Natural killer cell treated with Interleukin-12 subunit alpha and Interleukin-12 subunit beta and Interleukin-15 and Interleukin-18, amount 100 ng/mL, for 72 hours (primary cell): ENCODE data around the gene LILRA5. TPM values are rescaled to one million over a fixed set of nuclear protein-coding genes. Genes with fewer than 3 reads are reported as not detected.
"Not testable (repeated sequence)": the region's sequence is repeated elsewhere in the genome, so short reads cannot be mapped to it uniquely, and the experiment has no call there.

ENCODE experiments used
- ATAC-seq, 2 donors: fragments of 150-1000 bp; cut with Tn5 transposase in 1 of 2; sonication (Bioruptor Pico), chemical (Tn5 transposase) in 1 of 2; 2 replicates each; pipeline ENCODE4 v1.10.0; 2021
- DNase-seq: peaks from one replicate; pipeline ENCODE4 v3.0.0; 2022; ENCODE audit warnings: low spot score
- H3K27ac Mint-ChIP-seq, 2 donors: 1 replicate in 1 of 2; 2 replicates in 1 of 2; pipeline ENCODE4 v1.8.0; 2022; ENCODE audit warnings: mixed read lengths in 2 of 2, mild to moderate bottlenecking in 1 of 2, moderate library complexity in 1 of 2
- H3K27me3 Mint-ChIP-seq, 2 donors: 1 replicate in 1 of 2; 2 replicates in 1 of 2; pipeline ENCODE4 v1.8.0; 2022; ENCODE audit warnings: mixed read lengths in 2 of 2
- H3K36me3 Mint-ChIP-seq: one replicate; pipeline ENCODE4 v1.8.0; 2022; ENCODE audit warnings: mixed read lengths
- H3K4me1 Mint-ChIP-seq, 2 donors: 1 replicate in 1 of 2; 2 replicates in 1 of 2; pipeline ENCODE4 v1.8.0; 2022; ENCODE audit warnings: low read depth in 2 of 2, mixed read lengths in 2 of 2, mild to moderate bottlenecking in 1 of 2
- H3K4me3 Mint-ChIP-seq: one replicate; pipeline ENCODE4 v1.8.0; 2022; ENCODE audit warnings: mixed read lengths
- H3K9me3 Mint-ChIP-seq: 2 replicates; pipeline ENCODE4 v1.8.0; 2022; ENCODE audit warnings: mixed read lengths
- total RNA-seq, 2 donors: library from RNA; stranded (reverse); gene quantifications; one replicate each; pipeline ENCODE4 v1.2.3, GENCODE V29; 2022

LILRA5 gene
- total RNA-seq, 2 donors from 2014 or later = not detected

DNA sequence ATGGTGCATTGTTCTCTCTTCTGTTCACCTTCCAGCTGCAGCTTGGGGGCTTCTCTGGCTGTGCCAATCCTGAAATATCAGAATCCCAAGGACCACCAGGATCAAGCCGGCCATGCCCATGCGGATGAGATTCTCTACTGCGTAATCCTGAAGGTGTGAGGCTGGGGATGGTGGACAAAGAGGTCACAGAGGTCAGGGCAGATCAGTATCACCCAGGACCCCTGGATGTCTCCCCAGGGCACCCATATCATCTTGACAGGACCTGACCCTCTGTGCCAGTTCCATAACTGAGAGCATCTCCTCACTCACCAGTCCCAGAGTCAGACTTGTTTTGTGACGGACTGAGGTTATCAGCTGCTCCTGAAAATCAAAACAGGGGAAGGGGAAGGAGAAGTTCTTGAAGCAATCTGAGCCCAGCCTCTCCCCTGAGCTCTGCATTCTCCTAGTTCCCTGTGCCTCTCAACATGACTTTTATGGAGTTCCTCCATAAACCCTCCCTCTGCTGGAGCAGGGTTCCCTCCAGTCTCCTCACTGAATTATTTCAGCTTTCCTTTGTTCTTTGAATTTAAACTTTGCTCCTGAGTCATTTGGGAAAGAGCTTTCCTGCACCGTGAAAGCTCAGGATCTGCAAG, 5.5 kb downstream of the LILRA5 start:
- Mint-ChIP-seq H3K4me3 (no peak overlapping the region), H3K27me3 (peaks cover 13 to 28% of the 10 kb centered on the region in 2 donors), H3K9me3 (peaks cover 4% of the 10 kb centered on the region), H3K27ac (no peak overlapping the region), H3K36me3 (no peaks in the 10 kb centered on the region), H3K4me1 (peaks cover 6 to 13% of the 10 kb centered on the region in 2 donors)
- no peak for DNase-seq
- ATAC-seq = no peak

DNA sequence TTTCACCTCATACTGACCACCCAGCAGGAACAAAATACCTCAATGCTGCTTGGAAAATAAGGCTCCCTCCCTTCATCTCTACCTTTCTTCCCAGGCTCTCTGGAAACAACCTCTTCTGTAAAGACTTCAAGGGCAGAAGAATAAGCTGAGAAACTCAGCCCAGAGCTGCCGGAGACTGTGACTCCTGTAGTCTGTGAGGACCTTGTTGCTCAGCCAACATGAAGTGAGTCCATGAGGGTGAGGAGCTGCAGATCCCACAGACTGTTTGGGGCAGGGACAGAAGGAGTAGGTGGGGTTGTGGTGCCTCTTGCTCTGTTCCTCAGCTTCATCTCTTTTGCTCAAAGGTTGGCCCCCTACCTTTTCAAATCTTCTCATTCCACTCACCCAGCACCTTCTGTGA, 7.8 kb downstream of the LILRA5 start:
- no peaks in the 10 kb centered on the region for H3K36me3 Mint-ChIP-seq
- H3K27me3 Mint-ChIP-seq = peaks cover 17 to 23% of the 10 kb centered on the region in 2 donors
- ATAC-seq = no peak
- H3K4me3 Mint-ChIP-seq = peak overlapping the region; percentile 3
- DNase-seq = no peak
- peaks cover 6 to 13% of the 10 kb centered on the region in 2 donors for H3K4me1 Mint-ChIP-seq
- peaks cover 4% of the 10 kb centered on the region for H3K9me3 Mint-ChIP-seq
- H3K27ac Mint-ChIP-seq = peak overlapping the region in 1 of 2 donors; percentile 30

GRCh38 chr19:54302257-54302656, 10.7 kb downstream of the LILRA5 start:
- Mint-ChIP-seq H3K9me3 (peaks cover 4% of the 10 kb centered on the region), H3K36me3 (no peaks in the 10 kb centered on the region), H3K27ac (no peak overlapping the region), H3K4me3 (no peak overlapping the region), H3K27me3 (peaks cover 18 to 22% of the 10 kb centered on the region in 2 donors), H3K4me1 (peaks cover 6 to 13% of the 10 kb centered on the region in 2 donors)
- DNase-seq (no peak), ATAC-seq (no peak)

DNA sequence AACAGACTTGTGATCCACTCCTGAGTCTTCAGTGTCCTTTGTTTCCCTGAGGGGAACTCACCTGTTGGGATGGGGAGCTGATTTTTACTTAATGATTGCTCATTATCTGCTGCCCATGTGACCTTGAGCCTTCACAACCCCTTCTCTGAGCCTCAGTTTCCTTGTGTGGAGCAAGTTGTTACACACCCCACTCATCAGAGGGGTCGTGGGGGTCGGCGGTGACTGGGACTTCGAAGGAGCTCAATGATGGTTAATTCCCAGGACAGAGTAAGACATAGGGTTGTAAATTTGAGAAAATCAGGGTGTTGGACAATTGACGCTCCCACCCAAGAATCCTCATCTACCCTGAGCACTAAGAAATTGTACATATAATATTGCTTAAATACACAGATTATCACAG, 13.5 kb downstream of the LILRA5 start:
- Mint-ChIP-seq H3K27ac (no peak overlapping the region), H3K36me3 (no peaks in the 10 kb centered on the region), H3K27me3 (peaks cover 6 to 12% of the 10 kb centered on the region in 2 donors), H3K4me3 (no peak overlapping the region), H3K4me1 (peaks cover under 1 to 6% of the 10 kb centered on the region in 2 donors), H3K9me3 (no peaks in the 10 kb centered on the region)
- ATAC-seq = no peak
- no peak for DNase-seq

- H3K4me3 Mint-ChIP-seq = no peak overlapping the region
- H3K27me3 Mint-ChIP-seq = peaks cover 6 to 16% of the 10 kb centered on the region in 2 donors
- no peak overlapping the region for H3K27ac Mint-ChIP-seq
- ATAC-seq = no peak
- H3K9me3 Mint-ChIP-seq = no peaks in the 10 kb centered on the region
- H3K36me3 Mint-ChIP-seq = no peaks in the 10 kb centered on the region
- H3K4me1 Mint-ChIP-seq = peaks cover 0 to 2% of the 10 kb centered on the region in 2 donors
- DNase-seq = no peak
These were observed 13.9 kb downstream of the LILRA5 start for GRCh38 chr19:54299126-54299498.

GRCh38 chr19:54298357-54299125, 14.4 kb downstream of the LILRA5 start:
- Mint-ChIP-seq H3K4me1 (no peaks in the 10 kb centered on the region), H3K36me3 (no peaks in the 10 kb centered on the region), H3K9me3 (no peaks in the 10 kb centered on the region), H3K4me3 (no peak overlapping the region), H3K27ac (no peak overlapping the region), H3K27me3 (peaks cover 9 to 17% of the 10 kb centered on the region in 2 donors)
- DNase-seq = no peak
- no peak for ATAC-seq

GRCh38 chr19:54297759-54298305, 15.1 kb downstream of the LILRA5 start:
- no peak for ATAC-seq
- Mint-ChIP-seq H3K9me3 (no peaks in the 10 kb centered on the region), H3K4me1 (no peaks in the 10 kb centered on the region), H3K27me3 (peaks cover 16 to 23% of the 10 kb centered on the region in 2 donors), H3K4me3 (no peak overlapping the region), H3K36me3 (no peaks in the 10 kb centered on the region), H3K27ac (no peak overlapping the region)
- DNase-seq = no peak

- DNase-seq (no peak), ATAC-seq (no peak)
- H3K27me3 Mint-ChIP-seq = peaks cover 20 to 24% of the 10 kb centered on the region in 2 donors
- no peaks in the 10 kb centered on the region for H3K9me3 Mint-ChIP-seq
- no peaks in the 10 kb centered on the region for H3K4me1 Mint-ChIP-seq
- H3K4me3 Mint-ChIP-seq = no peak overlapping the region
- no peaks in the 10 kb centered on the region for H3K36me3 Mint-ChIP-seq
- H3K27ac Mint-ChIP-seq = no peak overlapping the region
These were observed 18.4 kb downstream of the LILRA5 start for GRCh38 chr19:54294539-54294938.

DNA sequence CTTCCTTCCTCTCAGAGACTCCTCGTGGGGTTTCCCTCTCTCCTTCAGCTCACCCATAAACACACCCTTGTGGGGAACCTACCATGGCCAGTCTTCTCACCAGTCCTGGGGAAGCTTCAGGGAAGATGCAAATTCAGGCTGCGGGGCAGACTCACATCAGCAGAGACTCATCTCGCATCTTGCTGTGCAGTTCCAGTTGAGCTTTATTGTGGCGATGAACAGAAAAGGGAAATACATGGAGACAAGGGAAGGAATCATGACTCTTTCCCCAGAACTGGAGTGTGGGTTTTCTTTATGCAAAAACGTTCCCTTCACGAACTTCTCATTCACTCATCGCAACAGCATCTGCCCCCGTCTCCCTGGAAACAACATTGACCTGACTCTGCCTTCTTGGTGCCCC, 23.8 kb downstream of the LILRA5 start:
- peaks cover 17 to 37% of the 10 kb centered on the region in 2 donors for H3K27me3 Mint-ChIP-seq
- not testable (repeated sequence) for H3K9me3 Mint-ChIP-seq, H3K4me3 Mint-ChIP-seq, H3K36me3 Mint-ChIP-seq, H3K4me1 Mint-ChIP-seq, DNase-seq, H3K27ac Mint-ChIP-seq
- ATAC-seq = peak in 1 of 2 donors; percentile 53

GRCh38 chr19:54287456-54287855, 25.5 kb downstream of the LILRA5 start:
- Mint-ChIP-seq H3K9me3 (no peaks in the 10 kb centered on the region), H3K27ac (no peak overlapping the region), H3K27me3 (peaks cover 11 to 23% of the 10 kb centered on the region in 2 donors), H3K4me3 (no peak overlapping the region), H3K36me3 (no peaks in the 10 kb centered on the region), H3K4me1 (peaks cover 6 to 11% of the 10 kb centered on the region in 2 donors)
- no peak for ATAC-seq
- no peak for DNase-seq

DNA sequence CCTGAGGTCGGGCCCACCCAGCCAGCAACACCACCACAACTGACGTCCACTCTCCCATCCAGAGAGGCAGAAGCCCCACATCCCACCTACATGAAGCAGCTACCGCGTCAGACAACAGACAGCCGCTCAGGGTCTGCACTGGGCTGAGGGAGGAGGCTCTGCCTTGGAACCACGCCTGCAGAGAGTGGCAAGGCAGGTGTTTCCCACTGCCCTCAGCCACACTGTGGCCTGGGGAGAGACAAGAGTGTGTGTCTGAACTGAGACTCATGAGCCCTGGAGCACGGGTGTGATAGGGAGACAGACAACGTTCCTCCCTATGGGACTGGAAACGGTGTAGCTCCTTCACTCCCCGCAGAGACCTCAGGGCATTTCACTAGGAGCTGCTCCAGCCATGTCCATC, 26.7 kb downstream of the LILRA5 start:
- H3K27me3 Mint-ChIP-seq = peaks cover 18 to 24% of the 10 kb centered on the region in 2 donors
- H3K9me3 Mint-ChIP-seq, H3K27ac Mint-ChIP-seq, H3K36me3 Mint-ChIP-seq, H3K4me3 Mint-ChIP-seq, DNase-seq: not testable (repeated sequence)
- H3K4me1 Mint-ChIP-seq = peaks cover 6 to 11% of the 10 kb centered on the region in 2 donors
- ATAC-seq = peak in 1 of 2 donors; percentile 7

DNA sequence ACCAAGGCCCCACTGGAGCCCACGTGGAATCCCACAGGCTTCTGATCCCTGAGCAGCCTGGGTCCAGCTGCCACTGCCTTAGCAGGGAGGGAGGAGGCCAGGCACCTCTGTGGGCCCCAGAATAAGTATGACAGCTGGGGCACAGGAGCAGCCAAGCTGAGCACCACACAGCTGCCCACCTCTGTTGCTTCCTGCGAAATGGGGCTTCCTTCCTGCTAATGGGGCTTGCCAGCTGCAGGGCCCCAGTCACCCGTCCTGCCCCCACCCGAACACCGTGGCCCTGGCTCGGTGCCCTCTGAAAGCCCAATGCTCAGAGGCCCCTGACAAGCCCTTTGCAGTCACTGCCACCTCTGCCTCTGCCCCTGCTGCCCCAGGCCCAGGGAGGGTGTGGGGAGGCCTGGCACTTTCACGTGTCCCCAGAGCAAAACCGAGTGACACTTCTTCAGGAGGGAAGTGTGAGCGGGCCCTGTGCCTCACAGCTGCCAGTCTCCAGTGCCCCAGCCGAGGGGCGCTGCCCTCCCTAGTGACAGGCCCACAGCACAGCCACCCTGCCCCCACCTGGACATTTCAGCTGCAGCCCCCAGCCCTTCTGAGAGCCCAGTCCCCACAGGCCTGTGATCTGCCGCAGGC, 27.4 kb downstream of the LILRA5 start:
- not testable (repeated sequence) for H3K9me3 Mint-ChIP-seq, H3K27ac Mint-ChIP-seq, H3K4me3 Mint-ChIP-seq, DNase-seq, H3K36me3 Mint-ChIP-seq
- peaks cover 6 to 11% of the 10 kb centered on the region in 2 donors for H3K4me1 Mint-ChIP-seq
- peaks cover 21 to 22% of the 10 kb centered on the region in 2 donors for H3K27me3 Mint-ChIP-seq
- peak; percentile 67 to 71 for ATAC-seq

DNA sequence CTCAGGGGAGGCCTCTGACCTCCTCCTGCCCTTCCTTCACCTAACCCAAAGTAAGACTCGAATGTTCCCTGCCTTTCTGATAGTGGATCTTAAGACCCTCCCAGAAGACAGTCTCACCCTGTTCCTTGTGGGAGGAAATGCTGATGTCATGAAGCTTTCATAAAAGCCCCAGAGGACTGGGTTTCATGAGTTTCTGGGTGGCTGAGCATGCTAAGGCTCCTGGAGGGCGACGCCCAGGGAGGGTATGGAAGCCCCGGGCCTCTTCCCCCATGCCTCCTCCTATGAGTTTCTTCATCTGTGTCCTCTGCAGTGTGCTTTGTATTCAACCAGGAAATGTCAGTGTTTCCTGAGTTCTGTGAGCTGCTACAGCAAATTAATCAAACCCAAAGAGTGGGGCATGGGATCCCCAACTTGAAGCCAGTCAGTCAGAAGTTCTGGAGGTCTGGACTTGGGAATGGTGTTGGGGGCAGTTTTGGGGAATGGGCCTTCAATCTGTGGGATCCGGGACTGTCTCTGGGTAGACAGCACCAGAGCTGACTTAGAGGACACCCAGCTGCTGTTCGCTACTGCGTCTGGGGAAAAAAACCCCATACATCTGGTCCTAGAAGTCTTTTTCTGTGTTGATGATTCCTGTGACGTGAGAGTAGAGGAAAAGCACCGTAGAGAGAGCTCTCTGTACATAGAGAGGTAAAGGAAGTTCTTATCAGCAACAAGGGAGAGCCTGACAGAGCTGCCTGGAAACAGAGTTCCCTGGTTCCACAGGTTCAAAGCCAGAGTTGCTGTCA, 30.1 kb downstream of the LILRA5 start:
- no peaks in the 10 kb centered on the region for H3K9me3 Mint-ChIP-seq
- DNase-seq (no peak), ATAC-seq (no peak)
- no peaks in the 10 kb centered on the region for H3K36me3 Mint-ChIP-seq
- H3K27ac Mint-ChIP-seq = no peak overlapping the region
- no peak overlapping the region for H3K4me3 Mint-ChIP-seq
- peaks cover 15% of the 10 kb centered on the region in 2 donors for H3K27me3 Mint-ChIP-seq
- peaks cover 6 to 11% of the 10 kb centered on the region in 2 donors for H3K4me1 Mint-ChIP-seq
